Fibroblast of pulmonary artery (primary cell): ENCODE results near the gene PTPRD.

Experiments used
- DNase-seq: peaks from one replicate; pipeline ENCODE4 v3.0.0-alpha.2; 2010; ENCODE audit warnings: low read depth
- H3K4me3 ChIP-seq: replicated peaks from 2 replicates; pipeline ENCODE4 v1.5.1; 2011; ENCODE audit warnings: low read depth, mild to moderate bottlenecking, control low read depth, low read length, moderate library complexity
- CTCF ChIP-seq: IDR thresholded peaks from 2 replicates; pipeline ENCODE4 v1.5.1; 2011; ENCODE audit warnings: mild to moderate bottlenecking, control low read depth, low read length, inconsistent platforms; ENCODE audit errors: missing control alignments

Gene PTPRD

GRCh38 chr9:9498846-9499245 is 1114.0 kb downstream of the PTPRD start:
- no peak for DNase-seq
- no peak overlapping the region for H3K4me3 ChIP-seq
- no peak for TF ChIP-seq CTCF

GRCh38 chr9:9498128-9498527 is 1114.7 kb downstream of the PTPRD start:
- DNase-seq: no peak
- TF ChIP-seq CTCF: no peak
- no peak overlapping the region for H3K4me3 ChIP-seq

- H3K4me3 ChIP-seq: no peak overlapping the region
- no peak for TF ChIP-seq CTCF
- DNase-seq: no peak
Measured at GRCh38 chr9:9494336-9494735, 1118.5 kb downstream of the PTPRD start.

- H3K4me3 ChIP-seq: no peak overlapping the region
- DNase-seq: no peak
- no peak for TF ChIP-seq CTCF
Measured at GRCh38 chr9:9492506-9492905, 1120.3 kb downstream of the PTPRD start.

- no peak for TF ChIP-seq CTCF
- DNase-seq: no peak
- H3K4me3 ChIP-seq: no peak overlapping the region
Measured at GRCh38 chr9:9489183-9489582, 1123.6 kb downstream of the PTPRD start.

- TF ChIP-seq CTCF: no peak
- H3K4me3 ChIP-seq: no peak overlapping the region
- no peak for DNase-seq
Measured at GRCh38 chr9:9483175-9483574, 1129.6 kb downstream of the PTPRD start.

- no peak overlapping the region for H3K4me3 ChIP-seq
- TF ChIP-seq CTCF: no peak
- no peak for DNase-seq
Measured at GRCh38 chr9:9478741-9479140, 1134.1 kb downstream of the PTPRD start.
